Measurements from ENCODE around the gene DNAAF9.

DNA sequence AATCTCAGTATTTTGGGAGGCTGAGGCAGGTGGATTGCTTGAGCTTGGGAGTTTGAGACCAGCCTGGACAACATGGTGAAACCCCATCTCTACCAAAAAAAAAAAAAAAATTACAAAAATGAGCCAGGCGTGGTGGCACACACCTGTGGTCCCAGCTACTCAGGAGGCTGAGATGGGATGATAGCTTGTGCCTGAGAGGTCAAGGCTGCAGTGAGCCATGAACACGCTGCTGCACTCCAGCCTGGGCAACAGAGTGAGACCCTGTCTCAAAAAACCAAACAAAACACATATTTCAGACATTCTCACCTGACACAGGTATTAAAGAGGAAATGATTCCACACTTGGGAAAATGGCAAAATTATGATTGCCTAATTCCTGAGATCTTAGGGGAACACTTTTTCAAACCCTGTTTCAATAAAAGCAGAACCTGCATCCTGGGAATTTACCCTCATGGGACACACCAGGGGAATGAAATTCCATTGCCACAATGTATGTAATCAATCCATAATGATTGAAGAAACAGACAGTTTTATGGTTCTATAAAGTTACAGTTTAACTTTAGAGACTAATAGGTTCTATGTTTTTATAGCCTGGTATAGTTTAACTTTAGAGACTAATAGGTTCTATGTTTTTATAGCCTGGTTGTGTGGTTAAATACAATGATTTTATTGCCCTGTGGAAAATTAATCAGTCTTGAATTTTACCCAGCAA is 29.6 kb upstream of the DNAAF9 start:
- TF ChIP-seq, protein P1, sequence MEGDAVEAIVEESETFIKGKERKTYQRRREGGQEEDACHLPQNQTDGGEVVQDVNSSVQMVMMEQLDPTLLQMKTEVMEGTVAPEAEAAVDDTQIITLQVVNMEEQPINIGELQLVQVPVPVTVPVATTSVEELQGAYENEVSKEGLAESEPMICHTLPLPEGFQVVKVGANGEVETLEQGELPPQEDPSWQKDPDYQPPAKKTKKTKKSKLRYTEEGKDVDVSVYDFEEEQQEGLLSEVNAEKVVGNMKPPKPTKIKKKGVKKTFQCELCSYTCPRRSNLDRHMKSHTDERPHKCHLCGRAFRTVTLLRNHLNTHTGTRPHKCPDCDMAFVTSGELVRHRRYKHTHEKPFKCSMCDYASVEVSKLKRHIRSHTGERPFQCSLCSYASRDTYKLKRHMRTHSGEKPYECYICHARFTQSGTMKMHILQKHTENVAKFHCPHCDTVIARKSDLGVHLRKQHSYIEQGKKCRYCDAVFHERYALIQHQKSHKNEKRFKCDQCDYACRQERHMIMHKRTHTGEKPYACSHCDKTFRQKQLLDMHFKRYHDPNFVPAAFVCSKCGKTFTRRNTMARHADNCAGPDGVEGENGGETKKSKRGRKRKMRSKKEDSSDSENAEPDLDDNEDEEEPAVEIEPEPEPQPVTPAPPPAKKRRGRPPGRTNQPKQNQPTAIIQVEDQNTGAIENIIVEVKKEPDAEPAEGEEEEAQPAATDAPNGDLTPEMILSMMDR (conservative IDR thresholded peaks at IDR 0.05 in 1 of 2, IDR thresholded peaks at IDR 0.05 in 1 of 2; ENCODE audit: extremely low read depth in 1 of 2, insufficient read depth in 1 of 2, low read depth in 1 of 2, low read length in 2 of 2) = no peak
- TF ChIP-seq EZH2 (IDR thresholded peaks at IDR 0.05; ENCODE audit: borderline replicate concordance, low read length) = no peak

Measured in mammary epithelial cell (primary cell).